Measurements from ENCODE around the gene LRRTM4. TPM values are rescaled to one million over a fixed set of nuclear protein-coding genes. Genes with fewer than 3 reads are reported as not detected.
A peak's percentile ranks its signal among the peaks of the same experiment; 100 is the strongest.

Gene LRRTM4
- total RNA-seq, 1 experiment from 2014 or later, result 12.0 TPM

DNA sequence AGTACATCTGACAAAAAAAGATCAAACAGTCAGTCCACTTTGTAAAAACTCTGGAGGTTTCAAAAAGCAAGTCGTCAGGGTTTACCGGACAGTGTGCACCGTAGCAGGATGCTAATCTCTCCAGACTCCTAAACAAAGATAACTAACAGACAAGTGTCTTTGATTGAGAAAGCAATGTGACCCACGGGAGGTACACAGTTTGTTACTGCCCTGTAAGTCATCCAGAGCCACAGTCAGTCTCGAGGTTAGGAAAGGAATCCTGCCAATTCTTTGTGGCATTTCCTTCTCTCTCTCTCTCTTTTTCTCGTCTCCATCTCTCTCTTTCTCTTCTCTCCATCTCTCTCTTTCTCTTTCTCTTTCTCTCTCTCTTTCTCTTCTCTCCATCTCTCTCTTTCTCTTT lies 42.8 kb downstream of the LRRTM4 start:
- Histone ChIP-seq H2BK20ac (ENCODE audit: low read depth, low read length, poor library complexity, severe bottlenecking) (no peak overlapping the region), H2BK15ac (ENCODE audit: low read depth, low read length) (no peak overlapping the region), H3K18ac (ENCODE audit: insufficient read length, low read depth, low read length) (no peak overlapping the region), H3K27me3 (ENCODE audit: insufficient read depth, low read length) (no peaks in the 10 kb centered on the region), H2AK5ac (ENCODE audit: insufficient read length, low read length) (no peak overlapping the region), H3K79me2 (ENCODE audit: insufficient read depth, low read length) (no peaks in the 10 kb centered on the region), H3K23me2 (ENCODE audit: insufficient read length, low read depth, low read length, poor library complexity, severe bottlenecking) (no peaks in the 10 kb centered on the region), H4K91ac (ENCODE audit: insufficient read length, low read depth, low read length) (no peak overlapping the region), H2BK12ac (ENCODE audit: insufficient read length, low read depth, low read length) (no peak overlapping the region), H4K8ac (replicated peaks; ENCODE audit: insufficient read length, low read depth, low read length) (no peak overlapping the region), H3K9ac (ENCODE audit: extremely low read depth, insufficient read length, low read length) (no peak overlapping the region), H2BK120ac (ENCODE audit: low read depth, low read length, poor library complexity, severe bottlenecking) (no peak overlapping the region), H3K4ac (ENCODE audit: low read depth, low read length) (no peak overlapping the region), H3T11ph (ENCODE audit: low read length) (no peak overlapping the region), H3K4me2 (ENCODE audit: insufficient read depth, insufficient read length, low read length) (no peak overlapping the region), H3K4me1 (ENCODE audit: insufficient read depth, low read length) (no peaks in the 10 kb centered on the region), H2BK5ac (ENCODE audit: insufficient read length, low read length) (no peak overlapping the region), H4K20me1 (ENCODE audit: control insufficient read depth, insufficient read depth, insufficient read length) (no peaks in the 10 kb centered on the region), H2AFZ (ENCODE audit: low read length) (no peak overlapping the region), H3K9me3 (ENCODE audit: control insufficient read depth, low read depth, low read length) (no peaks in the 10 kb centered on the region), H3K27ac (ENCODE audit: insufficient read length, low read depth, low read length) (no peak overlapping the region), H4K5ac (ENCODE audit: insufficient read length, low read depth, low read length) (no peak overlapping the region), H3K14ac (ENCODE audit: insufficient read depth, low read length) (no peak overlapping the region), H3K79me1 (ENCODE audit: insufficient read depth, low read depth, low read length, poor library complexity, severe bottlenecking) (no peaks in the 10 kb centered on the region), H3K56ac (ENCODE audit: insufficient read length, low read depth, low read length) (no peak overlapping the region), H3K23ac (ENCODE audit: insufficient read length, low read depth, low read length) (no peak overlapping the region)
- Mint-ChIP-seq H3K4me1 (peaks cover 0 to 5% of the 10 kb centered on the region in 2 experiments; a peak in 1 of 4 replicates), H3K27ac (0 out of 7 replicates have a peak overlapping the region, but pooled peaks of 1 of the 3 experiments have one; percentile 13), H3K27me3 (ENCODE audit: low read depth) (no peaks in the 10 kb centered on the region), H3K4me3 (no peak overlapping the region), H3K9me3 (peaks cover 9 to 10% of the 10 kb centered on the region in 2 experiments; a peak in 4 of 5 replicates), H3K36me3 (ENCODE audit: insufficient read depth in 1 of 3, low read depth in 3 of 3) (peaks cover 2 to 7% (median 4%) of the 10 kb centered on the region in 3 experiments; a peak in 6 of 7 replicates)
- TF ChIP-seq, protein P1, sequence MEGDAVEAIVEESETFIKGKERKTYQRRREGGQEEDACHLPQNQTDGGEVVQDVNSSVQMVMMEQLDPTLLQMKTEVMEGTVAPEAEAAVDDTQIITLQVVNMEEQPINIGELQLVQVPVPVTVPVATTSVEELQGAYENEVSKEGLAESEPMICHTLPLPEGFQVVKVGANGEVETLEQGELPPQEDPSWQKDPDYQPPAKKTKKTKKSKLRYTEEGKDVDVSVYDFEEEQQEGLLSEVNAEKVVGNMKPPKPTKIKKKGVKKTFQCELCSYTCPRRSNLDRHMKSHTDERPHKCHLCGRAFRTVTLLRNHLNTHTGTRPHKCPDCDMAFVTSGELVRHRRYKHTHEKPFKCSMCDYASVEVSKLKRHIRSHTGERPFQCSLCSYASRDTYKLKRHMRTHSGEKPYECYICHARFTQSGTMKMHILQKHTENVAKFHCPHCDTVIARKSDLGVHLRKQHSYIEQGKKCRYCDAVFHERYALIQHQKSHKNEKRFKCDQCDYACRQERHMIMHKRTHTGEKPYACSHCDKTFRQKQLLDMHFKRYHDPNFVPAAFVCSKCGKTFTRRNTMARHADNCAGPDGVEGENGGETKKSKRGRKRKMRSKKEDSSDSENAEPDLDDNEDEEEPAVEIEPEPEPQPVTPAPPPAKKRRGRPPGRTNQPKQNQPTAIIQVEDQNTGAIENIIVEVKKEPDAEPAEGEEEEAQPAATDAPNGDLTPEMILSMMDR (conservative IDR thresholded peaks at IDR 0.05), result no peak
- DNase-seq, result no peak
- WGBS (ENCODE audit: extremely low coverage, insufficient read length, low lambda C conversion rate), result no CpG with 5 or more reads among the region's 6 CpGs
